TTC549 (cell line): Measurements from ENCODE around the gene CAV1.
"Not testable (repeated sequence)": the region's sequence is repeated elsewhere in the genome, so short reads cannot be mapped to it uniquely, and the experiment has no call there.

Source experiments
- FAIRE-seq: peaks from 2 replicates; lab custom pipeline; 2012; peaks lifted over from hg19 to GRCh38; lab: Jason Lieb, UNC

CAV1 gene, protein sequence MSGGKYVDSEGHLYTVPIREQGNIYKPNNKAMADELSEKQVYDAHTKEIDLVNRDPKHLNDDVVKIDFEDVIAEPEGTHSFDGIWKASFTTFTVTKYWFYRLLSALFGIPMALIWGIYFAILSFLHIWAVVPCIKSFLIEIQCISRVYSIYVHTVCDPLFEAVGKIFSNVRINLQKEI

GRCh38 chr7:116524609-116525297 is at the start of gene CAV1:
CAV1 (plus strand) TSS chr7:116525036; CDS start chr7:116525063, 27 bp downstream.
- no peak for FAIRE-seq

DNA sequence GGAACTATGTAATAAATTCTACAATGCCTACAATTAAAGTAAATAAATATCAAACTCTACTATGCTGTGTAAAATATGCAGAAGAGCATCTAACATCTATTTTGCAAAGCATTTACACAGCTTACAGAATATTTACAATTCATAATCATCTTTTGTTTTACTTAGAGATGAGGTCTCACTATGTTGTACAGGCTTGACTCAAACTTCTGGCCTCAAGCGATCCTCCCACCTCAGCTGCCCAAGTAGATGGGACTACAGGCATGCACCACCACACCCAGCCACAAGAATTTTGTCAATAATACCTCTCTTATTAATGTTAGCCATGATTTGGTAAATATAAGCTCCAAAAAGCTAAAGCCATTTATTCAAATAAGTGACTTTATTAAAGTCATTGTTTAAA is 47.2 kb upstream of the CAV1 start:
- no peak for FAIRE-seq

DNA sequence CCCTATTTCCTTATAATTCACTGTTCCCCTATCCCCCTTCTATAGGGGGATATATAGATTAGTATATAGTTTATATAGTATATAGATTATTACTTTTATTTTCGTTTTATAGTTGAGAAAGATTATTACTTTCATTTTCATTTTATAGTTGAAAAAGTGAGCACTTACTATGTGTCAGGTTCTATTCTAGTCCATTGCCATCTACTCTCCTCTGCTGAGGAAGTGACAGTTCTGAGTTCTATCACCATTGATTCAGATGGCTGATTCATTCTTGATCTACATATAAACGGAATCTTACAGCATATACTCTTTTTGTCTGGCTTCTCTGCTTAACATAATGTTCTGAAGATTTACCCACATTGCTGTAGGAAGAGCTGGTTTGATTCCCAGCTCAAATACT is 46.0 kb upstream of the CAV1 start:
- FAIRE-seq: no peak

DNA sequence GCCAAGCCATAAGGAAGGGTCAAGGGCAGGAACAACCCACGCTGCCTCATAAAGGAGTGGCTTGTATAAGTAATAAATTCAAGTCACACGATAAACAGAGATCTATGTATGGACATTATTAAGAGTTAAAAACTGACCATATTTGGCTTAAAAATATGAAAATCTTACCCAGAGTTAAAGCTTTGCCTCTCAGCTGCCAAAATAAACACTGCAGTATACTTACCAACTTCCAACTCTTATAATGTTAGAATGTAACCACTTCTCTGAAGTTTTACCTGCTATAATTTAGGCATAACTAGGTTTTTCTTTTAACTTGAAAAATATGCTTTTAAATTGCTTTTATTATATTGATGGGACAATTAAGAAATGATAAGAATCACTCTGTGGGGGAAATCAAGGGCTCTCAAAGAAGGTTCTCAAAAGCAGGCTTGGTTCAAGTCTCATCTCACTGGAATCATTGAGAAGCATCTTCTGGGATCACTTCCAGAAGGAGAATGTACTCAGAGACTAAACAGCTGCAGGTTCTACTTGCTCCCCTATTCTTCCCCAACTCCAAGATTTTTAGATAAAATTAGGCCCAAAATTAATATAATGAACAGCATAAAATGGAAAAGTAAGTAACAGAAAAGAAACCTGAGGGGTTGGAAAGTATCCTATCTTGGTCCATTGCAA is 41.4 kb upstream of the CAV1 start:
- FAIRE-seq: no peak

DNA sequence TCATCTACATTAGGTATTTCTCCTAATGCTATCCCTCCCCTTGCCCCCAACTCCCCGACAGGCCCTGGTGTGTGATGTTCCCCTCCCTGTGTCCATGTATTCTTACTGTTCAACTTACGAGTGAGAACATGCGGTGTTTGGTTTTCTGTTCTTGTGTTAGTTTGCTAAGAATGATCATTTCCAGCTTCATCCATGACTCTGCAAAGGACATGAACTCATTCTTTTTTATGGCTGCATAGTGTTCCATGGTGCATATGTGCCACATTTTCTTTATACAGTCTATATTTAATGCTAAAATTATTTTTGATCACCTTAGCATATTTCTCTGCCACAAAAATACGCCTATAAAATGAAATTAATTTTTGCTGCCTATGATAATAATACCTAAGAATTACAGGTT is 40.4 kb upstream of the CAV1 start:
- FAIRE-seq: not testable (repeated sequence)

DNA sequence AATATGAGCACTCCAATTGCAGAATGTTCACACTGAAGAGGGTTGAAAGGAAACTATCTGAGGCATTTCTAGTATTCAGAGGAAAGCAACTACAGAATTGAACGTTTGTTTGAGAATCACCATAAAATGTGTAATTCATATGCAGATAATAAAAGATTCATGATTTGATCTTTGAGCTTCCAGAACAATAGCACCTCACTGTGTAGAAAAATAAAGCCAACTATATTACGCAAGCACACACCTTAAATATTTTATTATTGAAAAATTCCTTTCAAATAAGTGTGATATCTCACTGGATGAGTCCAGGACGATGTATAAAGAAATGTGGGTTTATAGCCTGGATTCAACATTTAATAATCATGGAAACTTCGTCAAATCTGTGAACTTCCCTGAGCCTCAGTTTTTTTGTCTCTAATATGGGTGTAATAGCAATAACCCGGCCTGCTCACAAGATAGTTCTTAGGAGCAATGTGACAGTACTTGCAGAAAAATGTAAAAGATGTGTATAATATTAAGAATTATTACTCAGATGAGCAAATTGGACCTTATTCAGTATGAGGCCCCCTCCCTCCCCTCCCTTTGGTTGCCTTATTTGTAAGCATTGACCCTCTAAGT is 36.8 kb upstream of the CAV1 start:
- FAIRE-seq: no peak

- FAIRE-seq: no peak
Observed at GRCh38 chr7:116490351-116490750, 34.5 kb upstream of the CAV1 start.

GRCh38 chr7:116491887-116492653 is 32.8 kb upstream of the CAV1 start:
- FAIRE-seq: no peak

GRCh38 chr7:116492654-116493109 is 32.2 kb upstream of the CAV1 start:
- no peak for FAIRE-seq

- no peak for FAIRE-seq
Observed at GRCh38 chr7:116493449-116493848, 31.4 kb upstream of the CAV1 start.

GRCh38 chr7:116494472-116494871 is 30.4 kb upstream of the CAV1 start:
- FAIRE-seq: no peak

GRCh38 chr7:116495736-116496135 is 29.1 kb upstream of the CAV1 start:
- FAIRE-seq: no peak

GRCh38 chr7:116496653-116497052 is 28.2 kb upstream of the CAV1 start:
- FAIRE-seq: no peak

DNA sequence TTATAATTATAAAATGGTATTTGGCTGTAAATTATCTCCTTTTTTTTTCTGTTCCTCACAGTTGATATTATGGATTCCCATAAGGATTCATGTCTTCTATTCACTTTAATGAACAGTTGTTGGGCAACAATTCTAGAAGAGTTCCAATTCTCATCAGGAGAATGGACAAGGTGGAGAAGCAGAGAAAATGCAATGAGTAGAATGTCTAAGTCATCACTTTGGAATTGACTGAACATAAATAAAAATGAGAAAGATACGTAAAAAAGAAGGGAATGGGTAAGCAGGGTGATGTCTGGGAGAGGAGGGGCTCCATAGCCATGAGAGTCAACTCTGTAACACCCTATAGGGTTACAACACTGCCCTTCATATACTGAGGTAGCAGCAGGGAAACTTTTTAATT is 27.1 kb upstream of the CAV1 start:
- FAIRE-seq: no peak

GRCh38 chr7:116499168-116500077 is 25.4 kb upstream of the CAV1 start, which contains the start of gene CAV2:
CAV2 (plus strand) TSS chr7:116499738; CDS start chr7:116499782, 44 bp downstream.
- no peak for FAIRE-seq

- FAIRE-seq: no peak
Observed at GRCh38 chr7:116500078-116500853, 24.6 kb upstream of the CAV1 start.

DNA sequence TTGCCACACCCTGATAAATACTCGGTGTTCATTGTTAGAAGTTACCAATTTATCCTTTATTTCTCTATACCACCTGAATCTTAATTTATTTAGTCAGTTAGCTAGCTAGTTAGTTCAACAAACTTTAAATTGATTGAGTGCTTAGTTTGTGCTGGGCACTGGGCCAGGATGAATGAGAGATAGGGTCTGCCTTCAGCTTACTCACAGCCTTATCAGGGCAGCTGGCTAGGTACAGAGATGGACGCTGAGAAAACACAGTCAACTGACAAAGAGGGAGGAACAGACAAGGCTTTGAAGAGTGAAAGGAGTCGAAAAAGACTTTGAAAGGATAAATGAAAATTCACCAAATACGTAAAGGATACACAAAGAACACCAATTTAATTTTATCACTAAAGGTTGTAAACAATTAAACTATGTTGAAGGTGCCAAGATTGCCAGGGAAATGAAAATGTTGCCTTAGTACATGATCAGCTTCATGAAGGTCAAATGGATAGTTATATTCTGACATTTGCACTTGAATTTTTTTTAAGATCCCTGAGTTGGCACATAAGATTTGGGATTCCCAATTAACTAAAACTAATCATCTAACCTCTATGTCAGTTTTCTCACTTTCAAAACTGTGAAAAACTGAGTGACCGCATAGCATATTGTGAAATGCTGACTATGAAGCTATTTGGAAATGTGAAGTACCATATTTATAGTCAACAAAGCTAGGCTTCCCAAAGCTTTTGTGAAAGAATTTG is 23.2 kb upstream of the CAV1 start:
- no peak for FAIRE-seq

- FAIRE-seq: no peak
Observed at GRCh38 chr7:116502201-116503096, 22.4 kb upstream of the CAV1 start.

DNA sequence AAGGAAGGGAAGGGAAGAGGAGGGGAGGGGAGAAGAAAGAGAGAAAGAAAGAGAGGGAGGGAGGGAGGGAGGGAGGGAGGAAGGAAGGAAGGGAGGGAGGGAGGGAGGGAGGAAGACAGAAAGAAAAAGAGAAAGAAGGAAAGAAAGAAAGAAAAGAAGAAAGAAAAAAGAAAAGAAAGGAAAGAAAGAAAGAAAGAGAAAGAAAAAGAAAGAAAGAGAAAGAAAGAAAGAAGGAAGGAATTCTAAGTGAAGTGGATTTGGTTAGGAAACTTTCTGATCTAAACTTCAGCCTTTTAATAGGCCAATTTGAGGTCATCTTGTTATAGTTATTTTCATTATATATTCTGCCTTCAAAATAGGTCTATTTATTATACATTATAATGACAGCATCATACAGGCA is 21.0 kb upstream of the CAV1 start:
- FAIRE-seq: no peak
